ENCODE measurements around the gene ZBTB21. TPM values are rescaled to one million over a fixed set of nuclear protein-coding genes. Genes with fewer than 3 reads are reported as not detected.

Gene ZBTB21
- polyA plus RNA-seq, 1 of the 3 experiments (the other 2 are of a cell fraction): 2.9 TPM

DNA sequence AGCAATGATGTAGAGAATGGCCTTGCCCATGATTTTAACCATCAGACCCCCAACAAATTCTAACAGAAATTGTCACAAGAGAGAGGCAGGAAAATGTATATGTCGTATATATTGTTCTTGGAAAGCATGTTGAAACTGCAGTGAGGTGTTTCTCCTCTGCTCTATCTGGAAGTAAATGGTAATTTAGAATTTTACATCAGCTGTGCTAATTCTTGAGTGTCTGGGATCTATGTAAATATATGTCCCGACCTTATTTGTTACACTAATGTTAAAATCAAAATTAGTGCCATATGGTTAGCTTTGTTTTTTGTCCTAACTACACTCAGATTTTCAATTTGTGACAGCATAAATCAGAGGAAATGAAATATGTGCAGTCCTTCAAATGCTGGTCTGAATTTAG lies 20.5 kb downstream of the ZBTB21 start (continued):
- TF ChIP-seq EZH2phosphoT487 (IDR thresholded peaks at IDR 0.05; ENCODE audit: borderline replicate concordance, low read depth) (no peak), PBX3 (IDR thresholded peaks at IDR 0.05) (no peak)

DNA sequence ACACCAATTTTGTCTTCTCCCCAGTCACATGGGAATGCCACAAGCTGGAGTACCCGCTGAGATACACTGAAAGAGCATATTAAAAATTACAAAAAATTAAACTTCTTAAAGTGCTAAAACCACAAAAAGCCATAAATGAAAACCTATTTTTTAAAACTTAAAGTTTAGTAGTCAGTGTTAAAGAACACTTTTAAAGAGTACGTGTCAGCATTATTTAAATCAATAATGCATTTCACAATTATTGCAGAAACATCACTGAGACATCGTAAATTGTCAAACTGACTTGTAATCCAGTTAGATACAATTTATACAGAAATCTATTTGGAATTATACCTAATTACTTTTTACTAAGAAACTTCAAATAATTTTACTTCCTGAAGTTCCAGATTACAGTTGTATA lies 22.9 kb downstream of the ZBTB21 start:
- Histone ChIP-seq H3K36me3 (replicated peaks in 1 of 2; ENCODE audit: control insufficient read depth in 1 of 2, insufficient read depth in 2 of 2, low read length in 1 of 2) (peaks cover 26 to 27% of the 10 kb centered on the region in 2 experiments), H3K4me3 (ENCODE audit: low read depth in 2 of 2, low read length in 1 of 2) (no peak overlapping the region), H3K4me1 (ENCODE audit: control insufficient read depth in 1 of 2, insufficient read depth in 2 of 2, low read depth in 1 of 2, low read length in 1 of 2) (no peaks in the 10 kb centered on the region), H3K79me2 (ENCODE audit: insufficient read depth) (no peaks in the 10 kb centered on the region), H3K27me3 (ENCODE audit: insufficient read depth) (no peaks in the 10 kb centered on the region), H3K27ac (ENCODE audit: low read depth in 2 of 2, low read length in 1 of 2) (no peak overlapping the region), H3K9ac (no peak overlapping the region), H3F3A (replicated peaks; ENCODE audit: insufficient read depth) (peaks cover 4% of the 10 kb centered on the region), H4K20me1 (ENCODE audit: insufficient read depth) (no peaks in the 10 kb centered on the region), H3K4me2 (no peak overlapping the region), H2AFZ (ENCODE audit: low read depth) (no peak overlapping the region), H3K9me3 (no peaks in the 10 kb centered on the region), H3K9me2 (no peaks in the 10 kb centered on the region)
- CTCF ChIA-PET: no interaction called here
- no peak for DNase-seq
- 96% methylated on average over 3 of the region's 3 CpGs for WGBS (ENCODE audit: low lambda C conversion rate)
- TF ChIP-seq GABPA (IDR thresholded peaks at IDR 0.05; ENCODE audit: low read depth) (no peak), GATA2 (CRISPR knock-in tag; IDR thresholded peaks at IDR 0.05) (no peak), YY1 (IDR thresholded peaks at IDR 0.05; ENCODE audit: low read depth) (no peak), IRF3 (IDR thresholded peaks at IDR 0.05; ENCODE audit: low read depth, low read length) (no peak), RAD21 (IDR thresholded peaks at IDR 0.05; ENCODE audit: low read length) (no peak), JUND (IDR thresholded peaks at IDR 0.05) (no peak)
- TF ChIP-seq, protein P1, sequence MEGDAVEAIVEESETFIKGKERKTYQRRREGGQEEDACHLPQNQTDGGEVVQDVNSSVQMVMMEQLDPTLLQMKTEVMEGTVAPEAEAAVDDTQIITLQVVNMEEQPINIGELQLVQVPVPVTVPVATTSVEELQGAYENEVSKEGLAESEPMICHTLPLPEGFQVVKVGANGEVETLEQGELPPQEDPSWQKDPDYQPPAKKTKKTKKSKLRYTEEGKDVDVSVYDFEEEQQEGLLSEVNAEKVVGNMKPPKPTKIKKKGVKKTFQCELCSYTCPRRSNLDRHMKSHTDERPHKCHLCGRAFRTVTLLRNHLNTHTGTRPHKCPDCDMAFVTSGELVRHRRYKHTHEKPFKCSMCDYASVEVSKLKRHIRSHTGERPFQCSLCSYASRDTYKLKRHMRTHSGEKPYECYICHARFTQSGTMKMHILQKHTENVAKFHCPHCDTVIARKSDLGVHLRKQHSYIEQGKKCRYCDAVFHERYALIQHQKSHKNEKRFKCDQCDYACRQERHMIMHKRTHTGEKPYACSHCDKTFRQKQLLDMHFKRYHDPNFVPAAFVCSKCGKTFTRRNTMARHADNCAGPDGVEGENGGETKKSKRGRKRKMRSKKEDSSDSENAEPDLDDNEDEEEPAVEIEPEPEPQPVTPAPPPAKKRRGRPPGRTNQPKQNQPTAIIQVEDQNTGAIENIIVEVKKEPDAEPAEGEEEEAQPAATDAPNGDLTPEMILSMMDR (IDR thresholded peaks at IDR 0.05): no peak
- POLR2A ChIA-PET: no interaction called here

- no peaks in the 10 kb centered on the region for H4K20me1 ChIP-seq (ENCODE audit: insufficient read depth)
- no peak overlapping the region for H3K27ac ChIP-seq (ENCODE audit: low read depth in 2 of 2, low read length in 1 of 2)
- H3K9me2 ChIP-seq: no peaks in the 10 kb centered on the region
- no peak for DNase-seq
- H3K4me3 ChIP-seq (ENCODE audit: low read depth in 2 of 2, low read length in 1 of 2): no peak overlapping the region
- no peaks in the 10 kb centered on the region for H3K4me1 ChIP-seq (ENCODE audit: control insufficient read depth in 1 of 2, insufficient read depth in 2 of 2, low read depth in 1 of 2, low read length in 1 of 2)
- ChIA-PET POLR2A (no interaction called here), CTCF (interaction anchor here (1.1 to 1.5 kb wide), 3 partner anchors 12 to 170 kb away, joined by 3 to 4 read pairs (median 4); no protein-coding TSS in a partner anchor)
- H3K9me3 ChIP-seq: no peaks in the 10 kb centered on the region
- no peak overlapping the region for H2AFZ ChIP-seq (ENCODE audit: low read depth)
- WGBS (ENCODE audit: low lambda C conversion rate): 96% methylated on average over 5 of the region's 6 CpGs
- peaks cover 4% of the 10 kb centered on the region for H3F3A ChIP-seq (replicated peaks; ENCODE audit: insufficient read depth)
- no peak overlapping the region for H3K9ac ChIP-seq
- H3K4me2 ChIP-seq: no peak overlapping the region
- no peaks in the 10 kb centered on the region for H3K27me3 ChIP-seq (ENCODE audit: insufficient read depth)
- H3K36me3 ChIP-seq (replicated peaks in 1 of 2; ENCODE audit: control insufficient read depth in 1 of 2, insufficient read depth in 2 of 2, low read length in 1 of 2): peaks cover 13 to 14% of the 10 kb centered on the region in 2 experiments
- no peaks in the 10 kb centered on the region for H3K79me2 ChIP-seq (ENCODE audit: insufficient read depth)
- no peak for TF ChIP-seq TEAD4 (IDR thresholded peaks at IDR 0.05; ENCODE audit: borderline replicate concordance, insufficient read depth)
- no peak for TF ChIP-seq USF2 (IDR thresholded peaks at IDR 0.05; ENCODE audit: borderline replicate concordance, low read depth, low read length)
- TF ChIP-seq YY1 (IDR thresholded peaks at IDR 0.05; ENCODE audit: low read depth): no peak
- TF ChIP-seq MEF2A (IDR thresholded peaks at IDR 0.05; ENCODE audit: borderline replicate concordance, low read depth): no peak
- TF ChIP-seq MAX (IDR thresholded peaks at IDR 0.05; ENCODE audit: low read depth): no peak
- no peak for TF ChIP-seq FOXM1 (IDR thresholded peaks at IDR 0.05; ENCODE audit: low read depth)
- TF ChIP-seq NFIC (IDR thresholded peaks at IDR 0.05; ENCODE audit: borderline replicate concordance): no peak
- TF ChIP-seq TAF1 (IDR thresholded peaks at IDR 0.05; ENCODE audit: borderline replicate concordance, low read depth, low read length): no peak
- no peak for TF ChIP-seq TCF12 (IDR thresholded peaks at IDR 0.05)
- no peak for TF ChIP-seq ELF1 (IDR thresholded peaks at IDR 0.05)
- no peak for TF ChIP-seq IRF3 (IDR thresholded peaks at IDR 0.05; ENCODE audit: low read depth, low read length)
- no peak for TF ChIP-seq PBX3 (IDR thresholded peaks at IDR 0.05)
Observed at GRCh38 chr21:41985662-41986416, 24.3 kb downstream of the ZBTB21 start.
